Measurements from ENCODE around the gene TTL.
"Not testable (repeated sequence)": the region's sequence is repeated elsewhere in the genome, so short reads cannot be mapped to it uniquely, and the experiment has no call there.

The TTL gene

DNA sequence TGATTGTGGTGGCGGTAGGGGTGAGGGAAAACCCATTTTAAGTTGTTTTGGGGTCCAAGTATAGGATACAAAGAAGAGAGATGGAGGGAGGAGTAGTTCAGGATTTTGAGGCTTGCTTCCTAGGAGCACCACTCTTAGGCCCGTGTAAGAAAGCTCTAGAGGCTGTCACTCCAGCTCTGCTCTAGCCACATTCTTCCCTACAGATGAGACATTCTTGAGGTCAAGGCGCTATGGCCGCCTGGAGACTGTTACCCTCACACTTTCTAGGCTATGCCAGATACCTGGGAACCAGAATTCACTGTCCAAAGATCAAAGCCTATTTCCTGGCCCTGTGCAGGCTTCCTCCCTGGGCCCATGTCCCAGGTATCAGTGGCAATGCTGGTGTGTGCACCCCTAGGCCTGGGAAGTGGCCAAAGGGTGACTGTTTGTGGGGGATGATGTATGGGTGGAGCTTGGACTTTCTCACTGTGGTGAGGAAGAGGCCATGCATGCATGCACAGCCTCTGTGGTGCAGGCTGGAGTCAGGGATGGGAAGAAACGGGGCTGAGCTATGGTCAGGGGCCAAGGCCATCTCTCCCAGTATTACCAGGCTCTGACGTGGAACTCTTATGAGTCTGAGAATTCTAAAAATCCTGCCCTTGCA is 7.0 kb upstream of the TTL start:
- no peak for DNase-seq (ENCODE audit: low read depth in 3 of 3)

- no peak for DNase-seq (ENCODE audit: low read depth in 3 of 3)
Observed at GRCh38 chr2:112476434-112476833, 5.5 kb upstream of the TTL start.

- peak in 1 of 3 experiments; percentile 23 for DNase-seq (ENCODE audit: low read depth in 3 of 3)
Observed at GRCh38 chr2:112480530-112481049, 1.4 kb upstream of the TTL start.

DNA sequence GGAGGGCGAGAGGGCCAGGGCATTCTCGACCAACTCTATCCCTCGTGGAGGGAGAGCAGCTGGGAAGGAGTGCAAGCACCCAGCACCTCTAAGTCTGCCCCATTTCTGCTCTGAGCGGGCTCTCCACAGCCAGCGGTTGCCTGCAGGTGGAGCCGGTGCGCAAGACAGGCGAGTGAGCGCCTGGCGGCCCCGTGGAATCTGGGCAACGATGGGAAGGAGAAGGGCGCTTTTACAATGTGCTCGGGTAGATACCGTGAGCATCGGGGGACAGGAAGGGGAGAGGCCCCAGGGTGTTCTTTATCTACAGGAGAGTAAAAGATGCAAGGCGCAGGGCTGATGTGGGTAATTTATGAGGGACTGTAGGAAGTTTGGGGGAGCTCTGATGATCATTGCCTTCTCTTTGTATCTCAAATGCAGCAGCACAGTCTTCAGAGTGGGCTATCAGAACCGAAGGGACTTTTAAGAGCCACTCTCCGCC is 867 bp upstream of the TTL start:
- DNase-seq (ENCODE audit: low read depth in 3 of 3): peak; percentile 67 to 83 (median 72)

- DNase-seq (ENCODE audit: low read depth in 3 of 3): peak in 2 of 3 experiments; percentile 3 to 47
Observed at GRCh38 chr2:112482309-112483041, 519 bp downstream of the TTL start.

DNA sequence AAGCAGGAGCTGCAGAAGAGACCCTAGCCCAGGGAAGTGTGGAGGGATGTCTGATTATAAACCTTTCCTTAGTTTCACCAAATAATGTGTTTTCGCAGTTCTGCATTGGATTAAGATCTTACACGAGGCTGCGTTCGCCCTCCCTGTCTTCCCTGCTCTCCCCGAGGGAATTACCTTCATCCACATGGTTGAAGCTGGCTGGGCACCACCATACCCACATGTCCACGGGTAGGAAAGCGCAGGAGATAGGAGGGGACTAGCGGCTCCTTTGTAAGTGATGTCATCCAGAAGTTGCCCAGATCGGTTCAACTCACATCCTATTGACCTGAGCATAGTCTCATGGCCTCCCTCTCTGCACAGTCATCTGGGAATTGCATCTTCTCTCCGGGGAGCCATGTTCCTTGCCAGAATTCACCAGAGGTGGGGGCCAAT is 1.1 kb downstream of the TTL start:
- no peak for DNase-seq (ENCODE audit: low read depth in 3 of 3)

DNA sequence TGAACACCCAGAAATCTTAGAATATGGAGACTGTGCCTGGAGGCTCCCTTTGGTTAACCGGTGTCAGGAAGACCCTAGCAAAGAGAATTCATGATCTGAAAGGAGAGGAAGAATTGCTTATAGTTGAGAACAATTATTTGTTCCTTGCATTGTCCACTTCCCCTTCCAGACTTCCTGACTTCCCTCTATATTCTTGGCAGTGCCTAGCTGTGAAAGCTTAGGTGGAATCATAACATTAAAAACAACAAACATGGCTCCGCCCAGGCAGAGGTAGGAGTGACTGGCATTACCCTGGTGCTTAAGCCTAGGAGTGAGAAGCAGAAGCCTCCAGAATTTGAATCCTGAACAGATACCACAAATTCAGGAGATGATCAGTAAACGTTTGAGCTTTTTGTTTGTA is 1.9 kb downstream of the TTL start:
- no peak for DNase-seq (ENCODE audit: low read depth in 3 of 3)

- no peak for DNase-seq (ENCODE audit: low read depth in 3 of 3)
Observed at GRCh38 chr2:112485849-112486248, 3.9 kb downstream of the TTL start.

DNA sequence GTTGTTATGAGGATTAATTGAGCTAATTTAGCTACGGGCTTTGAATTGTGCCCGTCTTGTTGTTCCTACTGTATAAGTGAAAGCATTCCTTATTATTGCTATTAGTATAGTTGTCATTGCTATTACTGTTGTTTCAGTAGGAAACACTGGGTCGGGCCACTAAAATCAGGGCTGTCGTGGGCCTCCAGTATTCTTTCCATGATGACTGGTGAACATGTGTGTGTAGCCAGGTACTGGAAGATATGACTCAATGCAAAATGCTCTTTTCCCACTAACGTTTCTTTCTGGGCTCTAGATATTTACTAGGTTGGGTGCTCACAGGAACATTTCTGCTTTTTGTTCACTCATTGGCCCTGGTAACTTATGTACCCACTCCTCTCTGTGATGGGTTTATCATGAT is 4.9 kb downstream of the TTL start:
- DNase-seq (ENCODE audit: low read depth in 3 of 3): no peak

DNA sequence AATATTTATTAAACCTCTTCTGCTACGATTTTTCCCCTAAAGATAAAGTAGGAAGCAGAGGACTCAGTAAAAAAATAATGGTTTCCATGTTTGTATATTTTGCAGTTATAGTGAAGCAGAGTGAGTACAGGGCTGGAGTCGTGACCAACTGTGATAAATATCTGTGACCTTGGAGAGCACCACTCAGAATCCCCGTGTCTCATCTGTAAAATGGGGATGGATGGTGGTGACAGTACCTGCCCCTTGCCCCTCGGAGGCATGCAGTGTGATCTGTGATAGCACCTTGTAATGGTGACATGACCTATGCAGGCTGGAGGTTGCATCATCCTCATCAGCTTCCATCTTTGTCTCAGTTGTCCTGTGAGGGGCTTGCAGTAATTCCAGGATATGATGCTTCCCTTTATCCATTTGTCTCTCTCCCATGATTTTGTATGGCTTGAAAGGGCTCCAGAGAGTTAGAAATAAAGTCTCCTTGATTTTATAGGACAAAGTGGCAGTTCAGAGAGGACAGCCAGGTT is 5.5 kb downstream of the TTL start:
- no peak for DNase-seq (ENCODE audit: low read depth in 3 of 3)

DNA sequence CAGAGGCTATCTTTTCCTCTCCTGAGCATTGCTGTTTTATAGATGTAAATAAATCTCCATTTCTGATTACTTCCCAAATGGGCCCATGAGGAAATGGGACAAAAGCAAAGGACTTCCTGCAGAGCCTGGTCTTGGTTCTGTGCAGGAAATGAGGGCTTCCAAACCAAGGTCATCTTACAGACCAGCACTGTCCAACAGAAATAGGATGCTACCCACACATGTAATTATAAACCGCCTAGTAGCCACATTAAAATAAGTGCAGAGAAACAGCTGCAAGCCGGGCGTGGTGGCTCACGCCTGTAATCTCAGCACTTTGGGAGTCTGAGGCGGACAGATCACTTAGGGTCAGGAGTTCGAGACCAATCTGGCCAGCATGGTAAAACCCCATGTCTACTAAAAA is 6.2 kb downstream of the TTL start:
- no peak for DNase-seq (ENCODE audit: low read depth in 3 of 3)

DNA sequence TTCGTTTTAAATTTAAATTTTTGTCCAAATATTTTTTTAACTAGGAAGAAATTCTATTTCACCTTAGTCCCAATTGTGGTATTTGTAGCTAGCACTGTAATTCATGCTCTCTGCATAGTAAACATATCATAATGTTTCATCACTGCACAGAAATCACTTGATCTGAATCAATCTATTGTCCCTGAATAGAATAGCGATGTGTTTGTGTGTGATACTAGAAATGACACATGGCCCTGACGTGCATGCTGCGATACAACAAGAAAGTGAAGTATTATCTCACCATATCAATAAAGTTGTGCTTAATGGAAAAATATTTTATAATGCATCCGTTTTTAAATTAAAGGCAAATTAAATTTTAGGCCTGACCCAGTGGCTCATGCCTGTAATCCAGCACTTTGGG is 10.0 kb downstream of the TTL start:
- DNase-seq (ENCODE audit: low read depth in 3 of 3): no peak

GRCh38 chr2:112493048-112493447 is 11.1 kb downstream of the TTL start:
- DNase-seq (ENCODE audit: low read depth in 3 of 3): no peak

DNA sequence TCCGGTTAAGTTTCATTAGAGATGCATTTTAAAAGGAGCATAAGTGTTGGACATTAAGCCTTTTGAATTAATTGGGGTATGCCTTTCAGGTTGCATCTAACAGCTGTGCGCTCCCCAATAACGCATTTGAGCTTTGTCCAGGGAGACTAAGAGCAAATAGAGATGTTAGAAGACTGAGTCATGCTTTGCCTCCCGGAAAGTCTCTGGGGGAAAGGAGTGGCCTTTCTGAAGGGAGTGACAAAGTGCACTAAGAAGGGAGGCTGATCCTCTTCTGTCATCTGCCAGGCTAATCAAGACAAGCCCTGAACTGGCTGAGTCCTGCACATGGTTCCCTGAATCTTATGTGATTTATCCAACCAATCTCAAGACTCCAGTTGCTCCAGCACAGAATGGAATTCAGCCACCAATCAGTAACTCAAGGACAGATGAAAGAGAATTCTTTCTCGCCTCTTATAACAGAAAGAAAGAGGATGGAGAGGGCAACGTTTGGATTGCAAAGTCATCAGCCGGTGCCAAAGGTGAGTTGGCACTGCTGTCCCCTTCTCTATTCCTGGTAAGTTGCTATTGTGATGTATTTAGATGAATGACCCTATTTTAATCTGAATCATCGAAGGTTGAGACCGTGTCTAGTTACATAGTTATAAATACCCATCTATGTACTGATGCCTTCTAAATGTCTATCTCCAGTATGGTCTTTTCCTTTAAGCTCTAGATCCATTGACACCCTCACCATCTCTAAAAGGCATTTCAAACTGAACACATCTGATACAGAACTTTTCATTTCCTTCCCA is 12.1 kb downstream of the TTL start:
- DNase-seq (ENCODE audit: low read depth in 3 of 3): no peak

GRCh38 chr2:112494828-112495227 is 12.9 kb downstream of the TTL start:
- no peak for DNase-seq (ENCODE audit: low read depth in 3 of 3)

- not testable (repeated sequence) for DNase-seq (ENCODE audit: low read depth in 3 of 3)
Observed at GRCh38 chr2:112495878-112496277, 13.9 kb downstream of the TTL start.

DNA sequence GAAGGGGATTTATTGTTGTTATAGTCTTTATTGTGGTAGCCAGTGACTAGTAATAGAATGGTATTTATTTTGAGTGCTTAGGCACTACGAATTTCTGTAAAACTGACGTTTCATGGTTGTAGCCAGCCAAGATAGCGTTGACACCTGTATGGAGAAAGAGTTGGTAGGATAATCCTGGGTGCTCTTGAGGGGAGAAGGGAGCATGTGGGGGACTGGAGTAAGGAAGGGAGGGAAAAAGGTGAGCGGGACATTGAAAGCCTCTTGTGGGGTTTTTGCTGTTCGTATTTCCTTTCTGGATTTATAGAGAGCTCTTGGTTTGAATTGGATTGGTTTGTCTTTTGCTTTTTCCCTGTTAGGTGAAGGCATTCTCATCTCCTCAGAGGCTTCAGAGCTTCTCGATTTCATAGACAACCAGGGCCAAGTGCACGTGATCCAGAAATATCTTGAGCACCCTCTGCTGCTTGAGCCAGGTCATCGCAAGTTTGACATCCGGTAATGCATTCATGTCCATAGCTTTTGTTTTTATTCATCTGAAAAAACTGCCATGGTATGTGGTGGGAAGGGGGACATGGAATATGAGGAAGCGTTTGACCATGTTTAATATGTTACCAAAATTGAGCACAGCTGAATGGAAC is 19.0 kb downstream of the TTL start:
- DNase-seq (ENCODE audit: low read depth in 3 of 3): peak in 1 of 3 experiments; percentile 30

GRCh38 chr2:112509239-112509998 is 27.5 kb downstream of the TTL start:
- not testable (repeated sequence) for DNase-seq (ENCODE audit: low read depth in 3 of 3)

- no peak for DNase-seq (ENCODE audit: low read depth in 3 of 3)
Observed at GRCh38 chr2:112516801-112517200, 34.8 kb downstream of the TTL start.

- DNase-seq (ENCODE audit: low read depth in 3 of 3): no peak
Observed at GRCh38 chr2:112518807-112519206, 36.9 kb downstream of the TTL start.

- no peak for DNase-seq (ENCODE audit: low read depth in 3 of 3)
Observed at GRCh38 chr2:112519506-112519905, 37.5 kb downstream of the TTL start.

All from stimulated activated CD4-positive, alpha-beta T cell treated with anti-CD3 and anti-CD28 coated beads, TNF-alpha, amount 100 ng/mL, for 24 hours (primary cell).